ENCODE measurements around the gene KCNK18. TPM values are rescaled to one million over a fixed set of nuclear protein-coding genes. Genes with fewer than 3 reads are reported as not detected.

Gene KCNK18
- total and polyA plus RNA-seq, 2 donors (not counting 3 experiments of a cell fraction or from before 2014, with no cell fraction given) = not detected

DNA sequence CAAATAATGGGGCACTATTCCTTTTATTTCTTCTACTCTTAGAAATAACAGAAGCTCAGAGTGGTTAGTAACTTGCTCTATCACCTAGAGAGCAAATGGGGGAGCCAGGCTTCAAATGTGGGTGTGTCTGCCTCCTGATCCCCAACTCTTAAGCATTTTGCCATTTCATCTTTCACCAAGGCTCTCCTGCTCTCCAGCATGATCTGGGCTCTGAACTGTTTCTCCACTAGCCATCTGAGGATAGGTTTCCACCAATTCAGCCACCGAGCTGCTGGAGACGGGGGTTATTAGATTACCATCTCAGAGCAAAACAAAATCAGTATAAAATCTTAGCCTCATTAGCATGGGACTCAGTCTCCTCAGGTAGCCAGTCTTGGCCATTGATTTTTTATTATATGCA is 39.0 kb upstream of the KCNK18 start:
- no peaks in the 10 kb centered on the region for H4K20me1 ChIP-seq (replicated peaks; ENCODE audit: control insufficient read depth, extremely low read depth, insufficient read depth, low read length)
- no peak overlapping the region for H2AFZ ChIP-seq (ENCODE audit: low read depth, low read length)
- ChIA-PET CTCF (interaction anchor here (1.0 to 2.5 kb wide), 5 partner anchors 9 to 370 kb away, joined by 3 to 14 read pairs (median 6); no protein-coding TSS in a partner anchor), POLR2A (no interaction called here)
- H3K9me3 ChIP-seq (replicated peaks; ENCODE audit: control insufficient read depth, insufficient read depth, low read length) = no peaks in the 10 kb centered on the region
- H3K4me1 ChIP-seq (ENCODE audit: control insufficient read depth, extremely low read depth, insufficient read depth, low read length) = no peaks in the 10 kb centered on the region
- no TSS peak for BruUV-seq (replicated peaks)
- DNase-seq (ENCODE audit: low read depth, low spot score) = no peak
- H3K36me3 ChIP-seq (ENCODE audit: control insufficient read depth in 2 of 2, extremely low read depth in 1 of 2, insufficient read depth in 2 of 2, low read length in 2 of 2) = no peaks in the 10 kb centered on the region
- H3K4me3 ChIP-seq (replicated peaks in 1 of 3; ENCODE audit: insufficient read depth in 1 of 3, low read depth in 1 of 3, low read length in 3 of 3) = no peak overlapping the region
- TF ChIP-seq JUN (IDR thresholded peaks at IDR 0.05; ENCODE audit: borderline replicate concordance, insufficient read depth, insufficient read length, low read depth) (no peak), POLR2AphosphoS5 (IDR thresholded peaks at IDR 0.05; ENCODE audit: insufficient read depth, low read depth, low read length) (no peak), FOS (IDR thresholded peaks at IDR 0.05; ENCODE audit: borderline replicate concordance, insufficient read depth, low read length) (no peak), EZH2 (IDR thresholded peaks at IDR 0.05; ENCODE audit: borderline replicate concordance, low read depth, low read length, severe bottlenecking) (no peak), MYC (IDR thresholded peaks at IDR 0.05; ENCODE audit: low read depth, low read length) (no peak), GATA2 (IDR thresholded peaks at IDR 0.05; ENCODE audit: insufficient read depth, insufficient read length, low read depth, low read length) (no peak)
- TF ChIP-seq, protein P1, sequence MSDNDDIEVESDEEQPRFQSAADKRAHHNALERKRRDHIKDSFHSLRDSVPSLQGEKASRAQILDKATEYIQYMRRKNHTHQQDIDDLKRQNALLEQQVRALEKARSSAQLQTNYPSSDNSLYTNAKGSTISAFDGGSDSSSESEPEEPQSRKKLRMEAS (IDR thresholded peaks at IDR 0.05; ENCODE audit: insufficient read depth, insufficient read length) = no peak
- TF ChIP-seq, protein P2, sequence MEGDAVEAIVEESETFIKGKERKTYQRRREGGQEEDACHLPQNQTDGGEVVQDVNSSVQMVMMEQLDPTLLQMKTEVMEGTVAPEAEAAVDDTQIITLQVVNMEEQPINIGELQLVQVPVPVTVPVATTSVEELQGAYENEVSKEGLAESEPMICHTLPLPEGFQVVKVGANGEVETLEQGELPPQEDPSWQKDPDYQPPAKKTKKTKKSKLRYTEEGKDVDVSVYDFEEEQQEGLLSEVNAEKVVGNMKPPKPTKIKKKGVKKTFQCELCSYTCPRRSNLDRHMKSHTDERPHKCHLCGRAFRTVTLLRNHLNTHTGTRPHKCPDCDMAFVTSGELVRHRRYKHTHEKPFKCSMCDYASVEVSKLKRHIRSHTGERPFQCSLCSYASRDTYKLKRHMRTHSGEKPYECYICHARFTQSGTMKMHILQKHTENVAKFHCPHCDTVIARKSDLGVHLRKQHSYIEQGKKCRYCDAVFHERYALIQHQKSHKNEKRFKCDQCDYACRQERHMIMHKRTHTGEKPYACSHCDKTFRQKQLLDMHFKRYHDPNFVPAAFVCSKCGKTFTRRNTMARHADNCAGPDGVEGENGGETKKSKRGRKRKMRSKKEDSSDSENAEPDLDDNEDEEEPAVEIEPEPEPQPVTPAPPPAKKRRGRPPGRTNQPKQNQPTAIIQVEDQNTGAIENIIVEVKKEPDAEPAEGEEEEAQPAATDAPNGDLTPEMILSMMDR (IDR thresholded peaks at IDR 0.05; ENCODE audit: extremely low read depth in 1 of 2, insufficient read depth in 1 of 2, low read depth in 1 of 2, low read length in 2 of 2) = no peak
- H3K4me2 ChIP-seq (ENCODE audit: insufficient read depth, low read length) = no peak overlapping the region
- no peak overlapping the region for H3K27ac ChIP-seq (ENCODE audit: insufficient read depth, low read depth, low read length)
- no peak for FAIRE-seq
- no peak overlapping the region for H3K9ac ChIP-seq (replicated peaks; ENCODE audit: extremely low read depth, insufficient read depth, low read length)
- H3K27me3 ChIP-seq (ENCODE audit: control insufficient read depth in 2 of 2, insufficient read depth in 2 of 2, low read length in 2 of 2) = peaks cover 51 to 56% of the 10 kb centered on the region in 2 experiments
- H3K9me1 ChIP-seq (replicated peaks; ENCODE audit: control insufficient read depth, extremely low read depth, insufficient read depth, low read length) = no peaks in the 10 kb centered on the region
- intact Hi-C loops (cut with micrococcal nuclease) = no loop called here
- dilution Hi-C loops (cut with MboI; ENCODE audit: extremely low pct_ligation_motif_present, low sequenced_read_pairs) = loop anchor here (25.0 kb wide), 1 partner anchor 346 kb away; no protein-coding TSS in a partner anchor
- H3K79me2 ChIP-seq (ENCODE audit: control insufficient read depth, insufficient read depth, low read length) = no peaks in the 10 kb centered on the region
